Activated CD8-positive, alpha-beta memory T cell treated with anti-CD3 and anti-CD28 coated beads for 4 hours (primary cell): ENCODE measurements around the gene KIF5A.
"Not testable (repeated sequence)": the region's sequence is repeated elsewhere in the genome, so short reads cannot be mapped to it uniquely, and the experiment has no call there.

Experiments used
- DNase-seq, 2 donors: peaks; one replicate each; pipeline ENCODE4 v3.0.0-alpha.2; 2020; ENCODE audit warnings: low read depth in 2 of 2

KIF5A gene

DNA sequence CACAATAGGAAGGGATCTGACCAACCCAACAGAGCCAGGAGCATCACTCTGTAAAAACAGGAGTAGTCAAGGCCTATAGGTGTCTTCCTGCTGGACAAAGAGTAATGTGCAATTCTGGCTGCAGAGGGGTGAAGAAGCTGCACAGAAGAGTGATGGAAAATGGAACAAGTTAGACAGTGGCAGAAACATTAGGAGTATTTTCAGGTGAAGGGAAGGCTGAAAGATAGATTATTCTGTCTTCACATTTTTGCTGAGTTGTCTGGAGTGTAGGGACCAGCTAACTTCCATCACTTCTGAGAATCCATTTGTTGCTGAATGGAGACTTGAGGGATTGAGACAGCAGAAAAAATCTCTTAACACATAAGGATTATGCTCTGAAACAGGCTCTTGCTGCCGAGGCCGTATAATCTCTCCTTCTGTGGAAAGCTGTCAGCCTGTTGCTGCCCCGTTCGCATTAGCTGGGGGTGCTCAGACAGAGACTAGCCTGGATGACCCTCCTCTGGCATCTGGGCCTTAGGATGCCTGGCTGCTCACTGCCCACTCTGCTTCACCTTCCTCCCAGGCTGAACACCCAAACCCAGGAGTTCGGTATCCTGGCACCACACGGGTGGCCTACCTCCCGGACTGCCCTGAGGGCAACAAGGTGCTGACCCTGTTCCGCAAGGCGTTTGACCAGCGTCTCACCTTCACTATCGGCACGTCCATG lies 58.3 kb downstream of the KIF5A start:
- DNase-seq = no peak

GRCh38 chr12:57609101-57609780 lies 59.4 kb downstream of the KIF5A start:
- DNase-seq = no peak

DNA sequence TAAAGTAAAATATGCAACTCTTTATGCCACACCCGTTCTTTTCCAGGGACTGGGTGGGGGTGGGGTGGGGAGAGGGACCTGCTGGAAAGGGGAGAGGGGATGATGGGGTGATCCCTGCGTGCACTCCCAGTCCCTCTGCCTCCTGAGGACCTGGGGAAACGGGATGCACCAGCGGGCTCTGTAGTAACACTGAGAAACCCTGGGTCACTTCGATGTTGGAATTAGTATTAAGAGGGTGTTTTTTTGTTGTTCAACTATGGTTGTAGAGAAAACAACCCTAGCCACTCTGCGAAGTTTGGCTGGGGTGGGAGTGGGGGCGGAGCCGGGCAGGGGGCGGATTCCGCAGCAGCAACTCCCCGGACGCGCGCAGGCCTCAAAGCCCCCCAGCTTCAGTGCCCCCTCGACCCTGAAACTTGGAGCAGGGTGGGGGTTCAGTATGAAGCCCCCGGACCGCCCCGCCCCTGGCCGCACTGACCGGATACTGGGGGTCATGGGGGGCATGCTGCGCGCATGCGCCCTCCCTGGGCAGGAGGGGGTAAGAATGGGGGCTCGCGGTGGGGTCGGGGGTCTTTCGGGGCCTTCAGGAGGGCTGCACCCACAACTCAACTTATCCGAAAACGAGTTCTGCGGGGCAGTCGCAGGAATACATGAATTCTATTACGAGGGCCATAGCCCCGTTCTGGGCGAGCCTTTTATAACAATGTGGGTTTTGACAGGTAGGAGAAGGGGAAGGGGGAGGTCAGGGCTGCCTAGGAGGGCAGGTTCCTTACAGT lies 60.1 kb downstream of the KIF5A start:
- DNase-seq = no peak

DNA sequence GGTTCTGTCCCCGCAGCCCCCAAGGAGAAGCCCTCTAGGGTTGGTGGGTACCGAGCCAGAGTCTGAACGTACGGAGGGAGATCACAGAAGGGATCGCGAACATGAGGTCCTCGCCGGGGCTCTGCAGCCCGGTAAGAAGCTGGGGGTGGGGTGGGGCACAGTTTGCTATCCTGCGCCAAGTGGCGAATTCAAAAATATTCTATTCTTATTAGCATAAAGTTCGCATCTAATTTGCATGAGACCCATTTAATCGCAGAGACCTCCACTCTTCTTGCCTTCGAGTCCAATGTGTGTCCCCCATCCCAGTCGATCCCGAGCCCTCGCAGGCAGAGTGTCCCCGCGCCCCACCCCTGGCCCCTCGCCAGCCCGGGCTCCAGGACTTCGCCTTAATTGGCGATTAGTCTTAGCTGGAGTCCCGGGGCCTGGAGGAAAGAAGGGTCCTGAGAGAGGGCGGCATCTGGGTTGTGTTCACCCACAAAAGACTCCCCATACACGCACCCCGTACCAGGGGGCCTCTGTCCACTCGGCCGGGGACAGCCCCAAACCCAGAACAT lies 60.8 kb downstream of the KIF5A start:
- no peak for DNase-seq

DNA sequence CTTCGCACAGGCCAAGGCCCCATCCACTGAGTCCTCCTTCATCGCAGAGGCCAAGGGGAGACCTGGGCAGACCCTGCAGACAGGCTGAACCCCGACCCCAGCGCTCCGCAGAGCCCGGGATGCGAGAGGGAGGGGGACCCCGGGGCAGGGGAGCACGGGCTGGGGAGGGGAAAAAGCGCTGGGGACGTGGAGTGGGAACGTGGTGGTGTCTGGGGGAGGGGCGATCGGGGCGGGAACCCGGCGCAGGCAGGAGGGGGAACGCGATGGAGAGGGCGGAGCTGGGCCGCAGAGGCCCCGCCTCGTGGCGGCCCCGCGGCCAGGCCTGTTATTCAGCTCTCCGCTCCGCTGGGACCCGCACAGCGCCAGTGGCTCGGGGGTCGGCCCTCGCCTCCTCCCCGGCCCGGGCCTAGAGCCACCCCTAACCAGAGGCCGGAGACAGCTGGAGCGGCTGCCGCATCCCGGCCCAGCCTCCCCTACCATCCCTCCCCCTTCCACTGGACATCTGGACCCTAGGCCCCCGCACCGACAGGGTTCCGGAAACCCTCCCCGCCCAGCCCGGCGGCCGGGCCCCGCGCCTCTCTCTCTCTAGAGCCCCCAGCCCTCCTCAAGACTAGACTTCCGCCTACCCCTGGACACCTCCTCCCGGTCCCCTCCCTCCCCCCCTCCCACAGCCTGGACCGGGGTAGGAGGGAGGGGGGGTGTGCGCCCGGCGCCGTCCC lies 61.4 kb downstream of the KIF5A start, which contains the start of gene ARHGEF25:
ARHGEF25 (plus strand) TSS at position 328 of the 719 bp plus-strand sequence. CDS start 460 bp downstream, outside the sequence.
- DNase-seq = no peak

DNA sequence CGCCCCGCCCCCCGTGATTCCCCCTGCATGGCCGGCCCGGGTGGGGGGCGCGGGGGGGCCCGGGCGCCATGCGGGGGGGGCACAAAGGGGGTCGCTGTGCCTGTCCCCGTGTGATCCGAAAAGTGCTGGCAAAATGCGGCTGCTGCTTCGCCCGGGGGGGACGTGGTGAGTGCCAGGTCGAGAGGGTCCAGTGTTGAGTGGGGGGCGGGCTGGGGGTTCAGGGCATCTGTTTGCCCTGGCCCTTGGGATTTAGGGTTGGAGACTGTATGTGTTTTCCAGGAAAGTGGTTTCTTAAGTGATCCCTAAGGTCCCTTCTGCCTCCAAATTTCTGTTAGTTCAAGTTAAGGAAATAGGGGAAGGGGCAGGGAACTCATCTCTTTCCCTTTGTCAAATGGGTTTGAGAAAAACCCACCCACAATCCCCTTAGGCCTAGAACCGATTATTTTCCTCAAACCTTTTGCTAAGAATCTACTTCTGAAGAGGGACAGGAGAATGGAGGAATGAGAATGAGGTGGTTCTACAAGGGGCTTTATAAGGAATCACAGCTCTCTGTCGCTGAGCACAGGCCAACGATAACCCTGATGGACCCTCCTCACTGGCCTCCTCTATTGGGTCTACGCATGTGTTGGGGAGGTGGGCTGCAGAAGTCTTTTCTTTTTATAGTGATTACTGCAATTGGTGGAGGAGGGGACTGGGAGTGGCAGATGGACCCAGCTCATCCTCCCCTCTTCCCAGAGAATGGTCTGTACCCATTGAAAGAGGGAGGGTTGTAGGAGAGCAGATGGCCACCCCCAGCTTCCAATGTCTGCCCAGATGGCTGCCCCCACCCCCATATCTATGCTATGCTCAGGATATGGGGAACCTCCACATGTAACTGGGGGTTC lies 62.2 kb downstream of the KIF5A start:
- DNase-seq = no peak

GRCh38 chr12:57612711-57613426 lies 63.0 kb downstream of the KIF5A start:
- no peak for DNase-seq

DNA sequence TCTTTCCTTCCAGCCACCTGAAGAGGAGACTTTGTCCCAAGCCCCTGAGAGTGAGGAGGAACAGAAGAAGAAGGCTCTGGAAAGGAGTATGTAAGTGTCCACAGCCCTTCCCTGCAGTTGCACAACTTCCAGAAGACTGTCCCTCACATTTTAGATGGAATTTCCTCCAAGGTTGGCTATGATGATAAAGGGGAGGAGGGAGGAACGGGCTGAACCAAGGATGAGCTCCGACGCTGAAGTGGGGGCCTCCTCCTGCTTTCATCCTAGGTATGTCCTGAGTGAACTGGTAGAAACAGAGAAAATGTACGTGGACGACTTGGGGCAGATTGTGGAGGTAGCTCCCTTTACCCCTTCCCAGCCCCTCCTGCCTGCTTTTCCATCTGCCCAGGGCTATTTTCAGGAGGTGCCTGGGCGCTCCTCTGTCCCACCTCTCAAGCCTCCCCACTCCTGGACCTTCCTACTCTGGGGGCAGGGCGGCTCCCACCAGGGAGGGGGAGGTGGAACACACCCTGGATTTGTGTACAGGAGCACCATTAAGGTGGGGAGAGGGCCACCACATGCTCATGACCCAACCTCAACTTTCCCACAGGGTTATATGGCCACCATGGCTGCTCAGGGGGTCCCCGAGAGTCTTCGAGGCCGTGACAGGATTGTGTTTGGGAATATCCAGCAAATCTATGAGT lies 63.7 kb downstream of the KIF5A start:
- no peak for DNase-seq

- DNase-seq = no peak
These were observed 64.5 kb downstream of the KIF5A start for GRCh38 chr12:57614178-57614947.

- DNase-seq = no peak
These were observed 65.2 kb downstream of the KIF5A start for GRCh38 chr12:57614948-57615500.

GRCh38 chr12:57615637-57616036 lies 65.8 kb downstream of the KIF5A start:
- DNase-seq = no peak

DNA sequence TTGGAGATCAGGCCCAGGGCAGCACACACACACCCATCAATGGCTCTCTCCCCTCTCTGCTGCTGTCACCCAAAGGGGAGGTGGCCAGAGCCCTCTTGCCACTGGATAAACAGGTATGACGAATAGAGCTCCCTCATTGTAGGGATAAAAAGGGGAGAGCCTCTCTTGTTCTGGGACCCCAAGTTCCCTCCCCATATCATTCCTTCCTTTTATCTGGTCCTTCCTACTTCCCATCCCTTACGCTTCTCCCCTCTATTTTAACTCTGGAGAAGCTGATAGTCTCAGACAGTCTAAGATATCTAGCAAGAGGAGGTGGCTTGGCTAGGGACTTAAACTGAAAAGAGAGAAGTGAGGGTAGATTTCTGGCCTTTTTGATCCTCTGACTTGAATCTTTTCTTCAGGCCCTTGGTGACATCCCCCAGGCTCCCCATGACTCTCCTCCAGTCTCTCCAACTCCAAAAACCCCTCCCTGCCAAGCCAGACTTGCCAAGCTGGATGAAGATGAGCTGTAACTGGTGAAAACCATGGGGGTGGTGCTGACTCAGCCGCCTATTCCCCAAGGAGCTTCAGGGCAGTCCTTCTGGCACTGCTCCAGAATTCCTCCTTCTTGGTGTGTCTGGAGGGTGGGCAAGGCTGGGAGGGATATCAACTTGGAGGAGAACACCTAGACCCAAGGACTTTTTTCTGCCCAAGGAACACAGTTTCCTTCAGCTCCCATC lies 66.7 kb downstream of the KIF5A start:
- no peak for DNase-seq

DNA sequence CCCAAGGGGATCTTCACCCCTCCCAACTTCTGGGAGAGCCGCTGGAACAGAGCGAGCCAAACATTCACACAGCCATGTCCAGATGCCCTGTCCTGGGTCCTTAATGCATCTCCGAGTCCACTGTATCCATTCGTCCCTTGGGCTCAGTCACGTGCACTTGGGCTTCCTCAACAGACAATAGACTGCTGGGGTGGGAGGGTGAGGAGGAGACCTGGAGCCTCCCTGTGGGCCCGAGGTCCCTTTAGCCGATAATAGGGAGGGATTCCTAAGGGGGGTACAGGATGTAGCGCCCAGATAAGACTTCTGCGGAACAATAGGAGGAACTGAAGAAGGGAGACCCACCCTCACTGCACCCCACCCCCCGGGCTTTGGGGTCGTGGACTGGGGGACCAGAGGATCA lies 68.1 kb downstream of the KIF5A start:
- DNase-seq = no peak

- not testable (repeated sequence) for DNase-seq
These were observed 68.6 kb downstream of the KIF5A start for GRCh38 chr12:57618431-57618830.

DNA sequence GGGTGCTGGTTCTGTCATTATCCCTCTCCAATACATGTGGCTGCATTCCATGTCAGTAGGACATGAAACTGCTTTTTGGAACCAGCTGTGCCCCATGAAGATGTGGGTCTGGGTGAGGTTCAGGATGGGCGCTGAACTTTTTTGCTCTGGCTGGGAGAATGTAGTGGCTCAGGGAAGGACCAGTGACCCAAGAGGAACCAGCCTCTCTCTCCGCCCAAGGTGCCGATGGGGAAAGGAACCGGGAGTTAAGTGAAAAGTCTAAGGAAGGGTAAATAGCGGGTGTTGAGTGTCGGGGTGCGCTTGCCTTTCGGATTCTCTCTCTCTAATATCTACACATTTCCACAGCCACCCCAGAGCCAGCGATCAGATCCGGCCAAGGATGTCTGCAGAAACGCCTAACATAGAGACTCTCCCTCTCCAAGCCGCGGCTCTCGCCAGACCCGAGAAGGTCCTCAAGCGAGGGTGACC lies 69.2 kb downstream of the KIF5A start:
- DNase-seq = no peak

GRCh38 chr12:57619434-57620244 lies 69.8 kb downstream of the KIF5A start:
- DNase-seq = no peak
